Amygdala (tissue), 56 donors: Measurements from ENCODE around the gene REPS1.
A peak's percentile ranks its signal among the peaks of the same experiment; 100 is the strongest.

Experiments used
- DNase-seq, 56 donors: peaks; one replicate each; lab custom pipeline; 2025; lab: John Stamatoyannopoulos, UW

Gene REPS1

GRCh38 chr6:138975815-138976214, 12.2 kb downstream of the REPS1 start:
- no peak for DNase-seq

GRCh38 chr6:138973466-138974153, 14.4 kb downstream of the REPS1 start:
- no peak for DNase-seq

GRCh38 chr6:138972226-138972665, 15.8 kb downstream of the REPS1 start:
- DNase-seq: no peak

- peak in 43 of 56 donors; percentile 3 to 80 (median 32) for DNase-seq
Observed at GRCh38 chr6:138971601-138972000, 16.5 kb downstream of the REPS1 start.

DNA sequence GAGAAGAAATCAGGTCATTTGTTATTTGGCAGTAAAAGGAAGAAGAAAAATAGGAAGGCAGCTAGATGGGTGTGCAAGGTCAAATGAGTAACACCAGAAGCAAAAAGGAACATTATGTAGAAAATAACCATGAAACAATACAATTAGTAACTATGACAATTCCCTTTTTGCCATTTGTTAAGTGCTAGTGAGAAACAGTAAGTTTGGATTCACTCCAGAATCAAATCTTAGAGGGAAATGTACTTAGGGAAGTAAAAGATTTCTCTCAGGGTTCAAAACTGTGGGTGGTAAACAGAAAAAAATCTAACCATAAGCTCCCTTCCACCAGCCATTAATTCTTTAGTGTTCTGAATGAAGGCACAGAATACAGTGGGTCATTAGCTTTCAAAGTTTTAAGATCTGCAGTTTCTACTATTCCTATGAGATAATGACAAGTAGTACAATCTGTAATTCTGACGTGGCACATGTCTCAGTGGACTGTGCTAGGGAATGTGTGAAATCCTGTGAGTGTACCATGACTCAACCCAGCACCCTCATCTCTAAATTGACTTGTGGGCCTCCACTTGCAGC, 17.1 kb downstream of the REPS1 start:
- DNase-seq: peak in 1 of 56 donors; percentile 13

DNA sequence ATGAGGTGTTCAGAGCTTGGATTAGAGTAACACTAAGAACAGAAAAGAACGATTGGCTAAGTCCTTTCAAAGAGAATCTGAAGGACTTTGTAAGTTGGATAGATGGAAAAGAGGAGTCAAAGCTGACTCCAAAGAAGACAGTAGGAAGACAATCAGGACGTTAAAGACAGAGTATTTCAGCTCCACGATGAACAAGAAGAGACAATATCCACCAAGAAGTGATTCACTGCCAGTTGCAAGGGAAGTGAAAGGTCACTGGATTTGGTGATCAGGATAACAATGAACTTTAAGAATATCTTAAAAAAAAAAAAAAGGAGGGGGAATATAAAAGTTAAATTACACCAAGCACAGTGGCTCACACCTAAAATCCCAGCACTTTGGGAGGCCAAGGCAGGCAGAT, 17.9 kb downstream of the REPS1 start:
- DNase-seq: no peak

DNA sequence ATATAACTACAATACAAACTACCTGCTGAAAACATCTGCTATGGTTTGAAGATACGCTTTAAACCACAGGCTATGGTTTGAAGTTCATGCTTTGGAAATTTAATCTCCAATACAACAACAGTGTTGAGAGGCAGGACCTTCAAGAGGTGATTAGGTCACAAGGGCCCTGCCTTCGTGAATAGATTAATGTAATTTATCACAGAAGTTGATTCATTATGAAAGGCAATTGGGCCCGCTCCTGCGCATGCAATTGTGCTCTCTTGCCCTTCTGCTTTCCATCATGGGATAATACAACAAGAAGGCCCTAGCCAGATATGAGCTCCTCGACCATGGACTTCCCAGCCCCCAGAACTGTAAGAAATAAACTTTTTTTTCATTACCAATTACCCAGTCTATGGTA, 21.2 kb downstream of the REPS1 start:
- DNase-seq: no peak

DNA sequence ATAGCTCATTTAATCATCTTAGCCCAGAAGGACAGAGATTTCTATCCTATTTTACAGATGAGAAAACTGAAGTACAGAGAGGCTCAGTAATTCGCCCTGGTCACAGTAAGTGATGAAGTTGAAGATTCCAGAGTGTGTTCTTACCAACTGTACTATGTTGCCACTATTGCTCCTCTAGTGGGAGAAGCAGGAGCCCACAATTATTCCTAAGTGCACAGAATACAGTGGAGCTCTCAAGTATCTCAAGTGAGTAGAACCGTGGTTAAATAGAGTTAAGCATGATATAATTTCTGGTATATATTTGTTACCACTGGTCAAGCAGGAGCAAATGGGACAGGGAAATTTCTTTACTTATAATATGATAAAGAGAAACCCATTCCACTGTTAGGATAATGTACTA, 22.1 kb downstream of the REPS1 start:
- no peak for DNase-seq

GRCh38 chr6:138965291-138965874, 22.7 kb downstream of the REPS1 start:
- no peak for DNase-seq

- no peak for DNase-seq
Observed at GRCh38 chr6:138964012-138964411, 24.0 kb downstream of the REPS1 start.

- DNase-seq: no peak
Observed at GRCh38 chr6:138963531-138963930, 24.5 kb downstream of the REPS1 start.

DNA sequence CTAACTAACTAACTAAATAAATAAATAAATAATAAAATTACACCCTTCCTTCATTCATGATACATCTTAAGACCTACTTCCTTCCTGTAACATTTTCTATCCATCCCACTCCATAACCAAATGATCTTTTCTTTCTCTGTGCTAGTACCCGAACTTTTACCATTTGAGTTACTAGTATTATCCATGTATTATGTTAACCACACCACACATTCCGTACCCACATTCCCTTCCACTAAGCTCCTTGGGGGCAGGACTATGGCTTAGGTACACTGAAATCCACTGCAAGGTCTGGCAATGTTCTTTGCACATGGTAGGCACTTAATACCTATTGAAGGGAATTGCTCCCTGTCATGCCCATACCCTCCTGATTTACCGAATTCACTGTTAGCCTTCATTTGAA, 24.9 kb downstream of the REPS1 start:
- no peak for DNase-seq

DNA sequence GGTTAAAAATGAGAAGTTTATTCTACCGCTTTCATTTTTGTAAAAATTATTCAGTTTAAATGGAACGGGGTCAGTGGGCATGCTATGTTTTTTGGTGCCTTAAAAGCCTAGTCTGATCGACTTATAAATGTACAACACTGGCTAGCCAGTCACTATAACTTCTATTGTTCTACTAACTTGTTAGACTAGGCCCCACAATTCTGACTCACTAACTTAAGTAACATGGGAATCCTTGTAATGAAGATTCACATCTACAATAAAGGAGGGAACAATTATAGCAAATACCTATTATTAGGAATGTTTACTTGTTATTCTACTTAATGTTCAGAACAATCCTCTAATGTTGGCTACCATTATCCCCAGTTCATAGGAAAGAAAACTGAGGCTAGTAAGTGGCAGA, 28.5 kb downstream of the REPS1 start:
- DNase-seq: no peak

DNA sequence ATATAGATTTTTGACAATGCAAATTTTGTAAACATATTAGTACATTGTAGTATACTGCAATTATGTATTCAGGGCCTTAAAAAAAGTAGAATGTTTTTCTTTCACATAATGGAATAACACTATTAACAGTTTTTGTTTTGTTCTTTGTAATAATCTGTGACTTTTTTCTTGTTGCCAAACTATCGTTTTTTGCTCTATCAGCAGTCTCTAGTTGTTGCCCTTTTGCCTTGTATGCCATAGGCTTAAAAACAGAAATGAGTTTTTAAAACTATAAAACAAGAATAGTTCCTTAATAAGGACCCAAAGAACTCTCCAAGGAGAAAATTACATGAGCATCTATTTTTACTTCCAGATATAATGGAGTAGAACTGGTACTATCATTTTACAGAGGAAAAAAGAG, 29.5 kb downstream of the REPS1 start:
- DNase-seq: no peak

DNA sequence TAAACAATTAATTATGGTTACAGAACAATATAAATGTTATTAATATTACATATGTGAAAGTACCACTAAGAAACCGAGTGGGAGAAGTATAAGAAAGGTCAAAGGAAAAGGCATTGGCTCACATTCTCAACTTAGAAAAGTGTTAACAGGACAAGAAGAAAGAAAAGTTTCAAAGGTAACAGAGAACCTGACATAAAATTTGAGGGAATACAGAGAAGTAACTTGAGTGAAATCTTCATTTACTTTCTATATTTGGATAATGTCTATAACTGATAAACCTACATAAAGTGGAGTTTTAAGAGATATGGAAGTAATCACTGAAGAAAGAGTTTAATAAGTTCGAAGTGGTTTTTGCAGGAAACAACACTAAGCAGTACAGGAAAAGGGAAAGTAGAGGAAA, 30.1 kb downstream of the REPS1 start:
- no peak for DNase-seq

DNA sequence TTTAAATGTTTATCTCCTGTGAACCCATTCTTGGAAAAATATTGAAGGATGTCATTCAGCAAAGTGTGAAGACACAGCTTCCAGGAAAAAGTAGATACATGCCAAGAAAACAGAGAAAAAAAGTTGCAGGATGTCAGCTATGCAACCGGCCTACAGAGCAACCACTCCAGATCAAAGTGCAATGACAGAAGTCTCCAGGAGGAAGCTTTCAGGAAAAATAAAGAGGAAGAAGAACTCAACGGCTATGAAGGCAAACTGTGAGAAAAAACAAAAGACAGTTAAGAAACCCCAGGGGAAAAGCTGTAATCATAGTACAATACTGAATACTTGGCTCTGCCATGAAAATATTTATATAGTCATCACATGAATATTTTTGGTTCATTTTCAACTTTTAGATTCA, 30.6 kb downstream of the REPS1 start:
- DNase-seq: no peak

GRCh38 chr6:138956244-138956924, 31.7 kb downstream of the REPS1 start:
- DNase-seq: no peak

DNA sequence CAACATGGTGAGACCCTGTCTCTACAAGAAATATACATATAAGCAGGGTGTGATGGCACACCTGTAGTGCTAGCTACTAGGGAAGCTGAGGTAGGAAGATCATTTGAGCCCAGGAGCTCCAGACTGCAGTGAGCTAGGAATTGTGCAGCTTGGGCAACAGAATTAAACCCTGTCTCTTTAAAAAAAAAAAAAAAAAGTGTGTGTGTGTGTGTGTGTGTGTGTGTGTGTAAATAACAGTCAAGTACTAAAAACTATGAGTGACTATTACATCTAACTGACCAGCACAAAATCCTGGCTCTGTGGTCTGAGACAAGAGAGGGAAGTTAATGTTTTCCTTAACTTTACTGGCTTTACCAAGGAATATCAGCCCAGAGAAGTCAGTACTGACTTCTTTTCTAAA, 32.8 kb downstream of the REPS1 start:
- DNase-seq: no peak

DNA sequence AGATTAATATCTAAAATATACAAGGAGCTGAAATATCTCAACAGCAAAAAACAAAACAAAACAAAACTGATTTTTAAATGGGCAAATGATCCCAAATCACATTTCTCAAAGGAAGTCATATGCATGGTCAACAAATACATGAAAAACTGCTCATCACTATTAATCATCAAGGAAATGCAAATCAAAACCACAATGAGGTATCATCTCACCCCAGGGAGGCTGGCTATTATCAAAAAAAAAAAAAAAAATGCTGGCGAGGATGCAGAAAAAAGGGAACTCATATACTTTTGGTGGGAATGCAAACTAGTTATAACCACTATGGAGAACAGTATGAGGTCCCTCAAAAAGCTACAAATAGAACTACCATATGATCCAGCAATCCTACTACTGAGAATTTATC, 34.6 kb downstream of the REPS1 start:
- DNase-seq: no peak

GRCh38 chr6:138948546-138949179, 39.4 kb downstream of the REPS1 start:
- DNase-seq: no peak

GRCh38 chr6:138948004-138948403, 40.0 kb downstream of the REPS1 start:
- no peak for DNase-seq
